H9 (cell line): ENCODE results near the gene TMF1. TPM values are rescaled to one million over a fixed set of nuclear protein-coding genes. Genes with fewer than 3 reads are reported as not detected.

Experiments used
- DNase-seq: peaks from one replicate; pipeline ENCODE4 v3.0.0-alpha.2; 2017
- H2AFZ ChIP-seq: one replicate; pipeline ENCODE4 v1.6.1; 2013; ENCODE audit warnings: mild to moderate bottlenecking, low read length, control low read depth, moderate library complexity
- H2AK5ac ChIP-seq: 2 replicates; pipeline ENCODE4 v1.6.1; 2013; ENCODE audit warnings: low read length, control low read depth, mixed read lengths; ENCODE audit not compliant: insufficient read length
- H2BK120ac ChIP-seq: one replicate; pipeline ENCODE4 v1.6.1; 2013; ENCODE audit warnings: low read depth, mild to moderate bottlenecking, low read length, control low read depth, inconsistent platforms; ENCODE audit not compliant: poor library complexity, severe bottlenecking
- H2BK12ac ChIP-seq: 2 replicates; pipeline ENCODE4 v1.6.1; 2013; ENCODE audit warnings: low read length, control low read depth, mixed read lengths, low read depth; ENCODE audit not compliant: insufficient read length
- H2BK15ac ChIP-seq: 2 replicates; pipeline ENCODE4 v1.6.1; 2013; ENCODE audit warnings: low read depth, low read length, control low read depth
- H2BK20ac ChIP-seq: one replicate; pipeline ENCODE4 v1.6.1; 2013; ENCODE audit warnings: low read depth, mild to moderate bottlenecking, low read length, control low read depth, inconsistent platforms; ENCODE audit not compliant: poor library complexity, severe bottlenecking
- H2BK5ac ChIP-seq: 2 replicates; pipeline ENCODE4 v1.6.1; 2013; ENCODE audit warnings: low read length, control low read depth, mixed read lengths; ENCODE audit not compliant: insufficient read length
- H3K14ac ChIP-seq: 2 replicates; pipeline ENCODE4 v1.6.1; 2013; ENCODE audit warnings: low read length, control low read depth; ENCODE audit not compliant: insufficient read depth
- H3K18ac ChIP-seq: 2 replicates; pipeline ENCODE4 v1.6.1; 2013; ENCODE audit warnings: low read depth, mild to moderate bottlenecking, mixed read lengths, low read length, control low read depth; ENCODE audit not compliant: insufficient read length
- H3K23ac ChIP-seq: 2 replicates; pipeline ENCODE4 v1.6.1; 2013; ENCODE audit warnings: low read length, control low read depth, mixed read lengths, low read depth; ENCODE audit not compliant: insufficient read length
- H3K23me2 ChIP-seq: 2 replicates; pipeline ENCODE4 v1.6.1; 2013; ENCODE audit warnings: low read depth, mild to moderate bottlenecking, mixed read lengths, low read length, control low read depth; ENCODE audit not compliant: insufficient read length, poor library complexity, severe bottlenecking
- H3K27ac ChIP-seq: 2 replicates; pipeline ENCODE4 v1.5.1; 2013; ENCODE audit warnings: low read length, control low read depth, mixed read lengths, low read depth; ENCODE audit not compliant: insufficient read length
- H3K27me3 ChIP-seq: 2 replicates; pipeline ENCODE4 v1.6.1; 2013; ENCODE audit warnings: low read length, control low read depth, inconsistent platforms; ENCODE audit not compliant: insufficient read depth
- H3K4ac ChIP-seq: 2 replicates; pipeline ENCODE4 v1.6.1; 2013; ENCODE audit warnings: low read depth, mild to moderate bottlenecking, control low read depth, inconsistent platforms, low read length, moderate library complexity
- H3K4me1 ChIP-seq: 2 replicates; pipeline ENCODE4 v1.6.1; 2013; ENCODE audit warnings: low read length, control low read depth, inconsistent platforms; ENCODE audit not compliant: insufficient read depth
- H3K4me2 ChIP-seq: 2 replicates; pipeline ENCODE4 v1.6.1; 2013; ENCODE audit warnings: low read length, control low read depth, mixed read lengths; ENCODE audit not compliant: insufficient read length, insufficient read depth
- H3K56ac ChIP-seq: 2 replicates; pipeline ENCODE4 v1.6.1; 2013; ENCODE audit warnings: low read depth, mild to moderate bottlenecking, mixed read lengths, low read length, control low read depth; ENCODE audit not compliant: insufficient read length
- H3K79me1 ChIP-seq: 2 replicates; pipeline ENCODE4 v1.6.1; 2013; ENCODE audit warnings: low read depth, mild to moderate bottlenecking, moderate library complexity, low read length, control low read depth, inconsistent platforms; ENCODE audit not compliant: insufficient read depth, poor library complexity, severe bottlenecking
- H3K79me2 ChIP-seq: 2 replicates; pipeline ENCODE4 v1.6.1; 2013; ENCODE audit warnings: low read length, control low read depth, inconsistent platforms; ENCODE audit not compliant: insufficient read depth
- H3K9ac ChIP-seq: 2 replicates; pipeline ENCODE4 v1.6.1; 2013; ENCODE audit warnings: low read length, control low read depth, mixed read lengths; ENCODE audit not compliant: insufficient read length; ENCODE audit errors: extremely low read depth
- H3K9me3 ChIP-seq: one replicate; pipeline ENCODE4 v1.6.1; 2013; ENCODE audit warnings: low read depth, low read length, inconsistent platforms; ENCODE audit not compliant: control insufficient read depth
- H3T11ph ChIP-seq: one replicate; pipeline ENCODE4 v1.6.1; 2013; ENCODE audit warnings: mild to moderate bottlenecking, low read length, control low read depth, inconsistent platforms
- H4K20me1 ChIP-seq: one replicate; pipeline ENCODE4 v1.6.1; 2013; ENCODE audit not compliant: control insufficient read depth, insufficient read length, insufficient read depth
- H4K5ac ChIP-seq: 2 replicates; pipeline ENCODE4 v1.6.1; 2013; ENCODE audit warnings: low read depth, mild to moderate bottlenecking, mixed read lengths, low read length, control low read depth; ENCODE audit not compliant: insufficient read length
- H4K8ac ChIP-seq: replicated peaks from 2 replicates; pipeline ENCODE4 v1.6.1; 2013; ENCODE audit warnings: low read length, control low read depth, mixed read lengths, low read depth; ENCODE audit not compliant: insufficient read length
- H4K91ac ChIP-seq: 2 replicates; pipeline ENCODE4 v1.6.1; 2013; ENCODE audit warnings: low read depth, mild to moderate bottlenecking, moderate library complexity, mixed read lengths, low read length, control low read depth; ENCODE audit not compliant: insufficient read length
- H3K27ac Mint-ChIP-seq, 3 experiments: 2 replicates in 2 of 3; 3 replicates in 1 of 3; pipeline ENCODE4 v1.8.0; 2020 to 2021; ENCODE audit warnings: mixed read lengths in 3 of 3, mild to moderate bottlenecking in 1 of 3, moderate library complexity in 1 of 3
- H3K27me3 Mint-ChIP-seq: 2 replicates; pipeline ENCODE4 v1.8.0; 2021; ENCODE audit warnings: low read depth, mild to moderate bottlenecking, moderate library complexity, mixed read lengths
- H3K36me3 Mint-ChIP-seq, 3 experiments: 2 replicates in 2 of 3; 3 replicates in 1 of 3; pipeline ENCODE4 v1.8.0; 2020 to 2021; ENCODE audit warnings: low read depth in 3 of 3, mixed read lengths in 3 of 3; ENCODE audit not compliant: insufficient read depth in 1 of 3
- H3K4me1 Mint-ChIP-seq, 2 experiments: 2 replicates each; pipeline ENCODE4 v1.8.0; 2020; ENCODE audit warnings: mixed read lengths in 2 of 2
- H3K4me3 Mint-ChIP-seq, 2 experiments: 2 replicates in 1 of 2; 3 replicates in 1 of 2; pipeline ENCODE4 v1.8.0; 2020 to 2021; ENCODE audit warnings: mild to moderate bottlenecking in 2 of 2, mixed read lengths in 2 of 2, moderate library complexity in 1 of 2
- H3K9me3 Mint-ChIP-seq, 2 experiments: 2 replicates in 1 of 2; 3 replicates in 1 of 2; pipeline ENCODE4 v1.8.0; 2020; ENCODE audit warnings: mild to moderate bottlenecking in 2 of 2, mixed read lengths in 2 of 2, moderate library complexity in 1 of 2
- CTCF ChIP-seq: fragments of 200-600 bp; sonication (generic); conservative IDR thresholded peaks from 3 replicates; pipeline ENCODE4 v1.8.0; 2021; ENCODE audit warnings: antibody characterized with exemption, mild to moderate bottlenecking
- WGBS: extraction: QIAGEN DNeasy Blood & Tissue Kit; methylation state at CpG from one replicate; pipeline ENCODE4 v1.1.7; 2013; ENCODE audit warnings: missing lambda C conversion rate, low lambda C conversion rate, mixed read lengths; ENCODE audit not compliant: insufficient read length; ENCODE audit errors: extremely low coverage; 5-methylcytosine and 5-hydroxymethylcytosine counted together
- total RNA-seq: library from RNA; stranded (reverse); gene quantifications from 2 replicates; pipeline ENCODE4 v1.2.1, GENCODE V29; 2021

Gene TMF1
- total RNA-seq, 1 experiment from 2014 or later = 21.9 TPM

GRCh38 chr3:69096299-69096698 lies 44.2 kb upstream of the TMF1 start:
- H3K4me1 ChIP-seq = peaks cover 9% of the 10 kb centered on the region
- H3K27ac ChIP-seq = no peak overlapping the region
- H2BK20ac ChIP-seq = no peak overlapping the region
- H3K14ac ChIP-seq = no peak overlapping the region
- H2BK120ac ChIP-seq = no peak overlapping the region
- no peak overlapping the region for H4K8ac ChIP-seq
- no peak overlapping the region for H3K27ac Mint-ChIP-seq
- H4K91ac ChIP-seq = no peak overlapping the region
- H3K27me3 Mint-ChIP-seq = no peaks in the 10 kb centered on the region
- DNase-seq = no peak
- no peak overlapping the region for H2BK12ac ChIP-seq
- H3K23me2 ChIP-seq = no peaks in the 10 kb centered on the region
- H3K18ac ChIP-seq = no peak overlapping the region
- no peak for TF ChIP-seq CTCF
- no peak overlapping the region for H2AFZ ChIP-seq
- no peak overlapping the region for H2AK5ac ChIP-seq
- H3T11ph ChIP-seq = no peak overlapping the region
- no CpG with 5 or more reads among the region's 5 CpGs for WGBS
- H3K23ac ChIP-seq = no peak overlapping the region
- no peak overlapping the region for H3K4me3 Mint-ChIP-seq
- H3K56ac ChIP-seq = no peak overlapping the region
- no peaks in the 10 kb centered on the region for H3K27me3 ChIP-seq
- no peaks in the 10 kb centered on the region for H3K9me3 Mint-ChIP-seq
- no peak overlapping the region for H3K4ac ChIP-seq
- H3K9me3 ChIP-seq = no peaks in the 10 kb centered on the region
- H3K4me1 Mint-ChIP-seq = peaks cover 11 to 15% of the 10 kb centered on the region in 2 experiments
- H2BK15ac ChIP-seq = no peak overlapping the region
- no peaks in the 10 kb centered on the region for H4K20me1 ChIP-seq
- no peak overlapping the region for H4K5ac ChIP-seq
- no peaks in the 10 kb centered on the region for H3K36me3 Mint-ChIP-seq
- no peak overlapping the region for H3K9ac ChIP-seq
- no peaks in the 10 kb centered on the region; the same call in 1 of the 2 replicates for H3K79me2 ChIP-seq
- H3K79me1 ChIP-seq = no peaks in the 10 kb centered on the region
- H3K4me2 ChIP-seq = no peak overlapping the region
- H2BK5ac ChIP-seq = no peak overlapping the region
